Body of pancreas (tissue), 4 donors: ENCODE data around the gene APH1B. TPM values are rescaled to one million over a fixed set of nuclear protein-coding genes. Genes with fewer than 3 reads are reported as not detected.
"Not testable (repeated sequence)": the region's sequence is repeated elsewhere in the genome, so short reads cannot be mapped to it uniquely, and the experiment has no call there.

Experiments
- ATAC-seq: fragments of 150-250 bp; one replicate; pipeline ENCODE4 v1.9.1; 2016
- DNase-seq, 4 donors: peaks; one replicate each; pipeline ENCODE4 v3.0.0-alpha.2; 2019
- H3K27ac ChIP-seq, 4 donors: fragments of 200-600 bp; sonication (generic); 1 replicate in 3 of 4; 2 replicates in 1 of 4; pipeline versions ENCODE4 v1.5.1 to v1.6.1; 2016 to 2019; ENCODE audit warnings: mild to moderate bottlenecking in 1 of 4, mixed read lengths in 1 of 4, moderate library complexity in 1 of 4
- H3K27me3 ChIP-seq, 2 donors: fragments of 200-600 bp; sonication (generic); one replicate each; pipeline ENCODE4 v1.6.0; 2016; ENCODE audit warnings: mild to moderate bottlenecking in 1 of 2
- H3K36me3 ChIP-seq, 2 donors: fragments of 200-600 bp; sonication (generic); replicated peaks in 1 of 2; 2 replicates each; pipeline ENCODE4 v1.5.1; 2016; ENCODE audit warnings: low read depth in 2 of 2; ENCODE audit not compliant: insufficient read depth in 1 of 2
- H3K4me1 ChIP-seq: fragments of 200-600 bp; sonication (generic); one replicate; pipeline ENCODE4 v1.6.0; 2016
- H3K4me3 ChIP-seq, 2 donors: fragments of 200-600 bp; sonication (generic); 1 replicate in 1 of 2; 2 replicates in 1 of 2; pipeline ENCODE4 v1.5.1; 2016 to 2019
- H3K9me3 ChIP-seq, 3 donors: fragments of 200-600 bp; sonication (generic); 1 replicate in 2 of 3; 2 replicates in 1 of 3; pipeline ENCODE4 v1.5.1; 2016
- POLR2A ChIP-seq, 3 donors: fragments of 450-650 bp; IDR thresholded peaks; one replicate each; pipeline ENCODE4 v1.6.1; 2016; ENCODE audit warnings: antibody characterized with exemption in 3 of 3, mild to moderate bottlenecking in 2 of 3
- WGBS, 2 donors: methylation state at CpG; one replicate each; pipeline ENCODE4 v1.1.5; 2017; 5-methylcytosine and 5-hydroxymethylcytosine counted together
- intact Hi-C: fragments of 100-400 bp; cut with DNase I; formaldehyde crosslinking; loops from one replicate; pipeline ENCODE4 v1.15.1; 2023
- total RNA-seq, 2 donors: library from RNA; depleted of rRNA; stranded (reverse); fragments of >200 nt; gene quantifications; one replicate each; pipeline ENCODE4 v1.1.0, GENCODE V29; 2016
- TF ChIP-seq, protein P1 (sequence below), 7 experiments: fragments of 450-650 bp in 4 of 7; fragments of 200-600 bp in 3 of 7; sonication (generic) in 3 of 7; IDR thresholded peaks; one replicate each; pipeline ENCODE4 v1.5.1; 2016 to 2019; ENCODE audit warnings: antibody characterized with exemption in 7 of 7

The APH1B gene
- total RNA-seq, 2 donors from 2014 or later, result 6.9 to 12.7 TPM

DNA sequence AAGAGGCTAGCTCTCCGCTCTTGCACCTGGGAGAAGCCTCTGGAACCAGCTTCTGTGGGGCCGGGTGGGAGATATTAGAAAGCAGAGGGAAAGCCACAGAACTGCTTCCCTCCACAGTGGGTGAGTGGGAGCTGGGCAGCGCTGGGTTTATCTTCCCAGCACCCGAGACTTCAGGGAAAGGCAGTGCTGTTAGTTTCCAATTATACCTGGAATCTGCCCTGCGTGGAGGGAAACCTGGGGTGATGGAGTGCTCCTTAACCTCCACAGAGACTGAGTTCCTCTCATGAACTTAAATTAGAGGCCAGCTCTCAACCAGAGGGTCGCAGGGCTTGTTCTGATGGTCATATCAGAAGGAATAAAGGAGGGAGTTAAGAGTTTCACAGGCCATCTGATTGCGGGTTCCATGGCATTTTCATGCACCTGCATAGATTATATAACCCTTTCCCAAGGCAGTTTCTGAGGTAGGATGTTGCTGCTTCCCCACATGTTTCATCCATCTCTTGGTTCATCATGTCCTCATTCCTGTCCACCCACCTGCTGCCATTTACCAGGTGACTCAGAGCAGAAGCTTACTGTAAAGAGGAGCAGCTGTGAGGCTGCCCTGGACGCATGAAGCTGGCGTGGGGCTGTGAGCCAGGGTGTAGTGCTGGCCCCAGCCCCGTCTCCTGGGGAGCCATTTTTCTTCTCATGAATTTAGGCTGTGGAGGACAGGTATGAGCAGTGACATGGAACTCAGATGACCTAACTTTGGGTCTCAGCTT, 61.8 kb downstream of the APH1B start:
- intact Hi-C loops, result no loop called here

GRCh38 chr15:63339836-63340235, 62.4 kb downstream of the APH1B start:
- intact Hi-C loops, result no loop called here
- TF ChIP-seq POLR2A (IDR thresholded peaks at IDR 0.05), result no peak
- TF ChIP-seq, protein P1, sequence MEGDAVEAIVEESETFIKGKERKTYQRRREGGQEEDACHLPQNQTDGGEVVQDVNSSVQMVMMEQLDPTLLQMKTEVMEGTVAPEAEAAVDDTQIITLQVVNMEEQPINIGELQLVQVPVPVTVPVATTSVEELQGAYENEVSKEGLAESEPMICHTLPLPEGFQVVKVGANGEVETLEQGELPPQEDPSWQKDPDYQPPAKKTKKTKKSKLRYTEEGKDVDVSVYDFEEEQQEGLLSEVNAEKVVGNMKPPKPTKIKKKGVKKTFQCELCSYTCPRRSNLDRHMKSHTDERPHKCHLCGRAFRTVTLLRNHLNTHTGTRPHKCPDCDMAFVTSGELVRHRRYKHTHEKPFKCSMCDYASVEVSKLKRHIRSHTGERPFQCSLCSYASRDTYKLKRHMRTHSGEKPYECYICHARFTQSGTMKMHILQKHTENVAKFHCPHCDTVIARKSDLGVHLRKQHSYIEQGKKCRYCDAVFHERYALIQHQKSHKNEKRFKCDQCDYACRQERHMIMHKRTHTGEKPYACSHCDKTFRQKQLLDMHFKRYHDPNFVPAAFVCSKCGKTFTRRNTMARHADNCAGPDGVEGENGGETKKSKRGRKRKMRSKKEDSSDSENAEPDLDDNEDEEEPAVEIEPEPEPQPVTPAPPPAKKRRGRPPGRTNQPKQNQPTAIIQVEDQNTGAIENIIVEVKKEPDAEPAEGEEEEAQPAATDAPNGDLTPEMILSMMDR (IDR thresholded peaks at IDR 0.05), result no peak
- no peaks in the 10 kb centered on the region for H3K9me3 ChIP-seq
- no peak for ATAC-seq
- no peaks in the 10 kb centered on the region for H3K4me1 ChIP-seq
- H3K27ac ChIP-seq, result no peak overlapping the region
- no peaks in the 10 kb centered on the region for H3K36me3 ChIP-seq
- H3K4me3 ChIP-seq, result no peak overlapping the region
- H3K27me3 ChIP-seq, result no peaks in the 10 kb centered on the region
- 55 to 73% methylated on average over 1 of the region's 1 CpG for WGBS, 2 donors
- no peak for DNase-seq

More for the DNA sequence above, 61.8 kb downstream of the APH1B start:
- H3K4me3 ChIP-seq, result no peak overlapping the region
- no peak overlapping the region for H3K27ac ChIP-seq
- H3K9me3 ChIP-seq, result no peaks in the 10 kb centered on the region
- TF ChIP-seq POLR2A (IDR thresholded peaks at IDR 0.05), result no peak
- TF ChIP-seq, protein P1 (IDR thresholded peaks at IDR 0.05), result no peak
- H3K27me3 ChIP-seq, result no peaks in the 10 kb centered on the region
- 86 to 88% methylated on average over 8 to 10 of the region's 10 CpGs for WGBS, 2 donors
- no peak for DNase-seq
- H3K4me1 ChIP-seq, result no peaks in the 10 kb centered on the region
- ATAC-seq, result no peak
- H3K36me3 ChIP-seq, result no peaks in the 10 kb centered on the region

GRCh38 chr15:63340353-63340752, 62.9 kb downstream of the APH1B start:
- intact Hi-C loops, result no loop called here
- H3K27ac ChIP-seq, result no peak overlapping the region
- TF ChIP-seq, protein P1 (IDR thresholded peaks at IDR 0.05), result no peak
- TF ChIP-seq POLR2A (IDR thresholded peaks at IDR 0.05), result no peak
- H3K36me3 ChIP-seq, result no peaks in the 10 kb centered on the region
- DNase-seq, result no peak
- H3K9me3 ChIP-seq, result no peaks in the 10 kb centered on the region
- no peaks in the 10 kb centered on the region for H3K27me3 ChIP-seq
- 75 to 78% methylated on average over 8 of the region's 8 CpGs for WGBS, 2 donors
- H3K4me3 ChIP-seq, result no peak overlapping the region
- no peaks in the 10 kb centered on the region for H3K4me1 ChIP-seq
- no peak for ATAC-seq

- no peaks in the 10 kb centered on the region for H3K9me3 ChIP-seq
- H3K27ac ChIP-seq, result no peak overlapping the region
- no peaks in the 10 kb centered on the region for H3K36me3 ChIP-seq
- no peaks in the 10 kb centered on the region for H3K27me3 ChIP-seq
- DNase-seq (no peak), ATAC-seq (no peak)
- H3K4me1 ChIP-seq, result no peaks in the 10 kb centered on the region
- no peak for TF ChIP-seq POLR2A (IDR thresholded peaks at IDR 0.05)
- TF ChIP-seq, protein P1 (IDR thresholded peaks at IDR 0.05), result no peak
- WGBS, 2 donors, result 85 to 88% methylated on average over 3 of the region's 3 CpGs
- no peak overlapping the region for H3K4me3 ChIP-seq
- intact Hi-C loops, result no loop called here
These were observed 63.5 kb downstream of the APH1B start for GRCh38 chr15:63340878-63341277.

DNA sequence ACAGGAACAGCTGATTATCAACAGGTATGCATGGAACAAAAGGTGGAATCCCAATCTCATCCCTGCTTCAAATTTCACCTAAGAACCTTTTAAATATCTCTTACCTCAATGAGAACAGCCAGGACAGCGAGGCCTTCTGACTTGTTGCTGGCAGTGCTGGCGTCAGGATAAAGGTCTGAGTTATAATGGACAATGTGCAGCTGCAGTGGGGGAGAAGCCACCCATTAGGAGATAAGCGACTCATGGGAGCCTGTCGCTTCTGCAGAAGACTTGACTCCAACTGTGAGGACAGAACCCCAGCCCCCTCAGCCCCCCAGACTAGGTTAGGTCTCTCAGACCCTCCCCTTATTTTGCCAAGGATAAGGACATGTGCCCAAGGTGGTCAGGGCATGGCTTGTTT, 64.5 kb downstream of the APH1B start:
- H3K36me3 ChIP-seq, result no peaks in the 10 kb centered on the region
- no peak overlapping the region for H3K27ac ChIP-seq
- no peak for ATAC-seq
- no peak overlapping the region for H3K4me3 ChIP-seq
- H3K27me3 ChIP-seq, result no peaks in the 10 kb centered on the region
- 93 to 94% methylated on average over 4 of the region's 4 CpGs for whole genome bisulfite sequencing, 2 donors
- peaks cover 6% of the 10 kb centered on the region for H3K4me1 ChIP-seq
- H3K9me3 ChIP-seq, result no peaks in the 10 kb centered on the region
- TF ChIP-seq POLR2A (IDR thresholded peaks at IDR 0.05), result no peak
- TF ChIP-seq, protein P1 (IDR thresholded peaks at IDR 0.05), result no peak
- intact Hi-C loops, result no loop called here
- DNase-seq, result no peak

DNA sequence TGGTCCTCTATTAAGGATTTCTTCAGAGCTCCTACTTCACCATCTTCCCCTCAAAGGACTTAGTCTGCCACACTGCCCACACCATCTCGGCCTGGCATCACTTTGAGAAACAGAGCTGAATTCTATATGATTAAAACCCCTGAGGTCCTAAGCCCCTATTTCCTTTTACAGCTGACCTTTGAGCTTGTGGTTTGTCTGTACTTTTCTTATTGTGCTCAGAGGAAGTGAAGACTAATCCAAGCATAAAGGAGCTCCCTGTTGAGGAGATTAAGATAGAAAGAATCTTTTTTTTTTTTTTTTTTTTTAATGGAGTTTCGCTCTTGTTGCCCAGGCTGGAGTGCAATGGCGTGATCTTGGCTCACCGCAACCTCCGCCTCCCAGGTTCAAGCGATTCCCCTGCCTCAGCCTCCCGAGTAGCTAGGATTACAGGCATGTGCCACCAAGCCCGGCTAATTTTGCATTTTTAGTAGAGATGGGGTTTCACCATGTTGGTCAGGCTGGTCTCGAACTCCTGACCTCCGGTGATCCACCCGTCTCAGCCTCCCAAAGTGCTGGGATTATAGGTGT, 65.7 kb downstream of the APH1B start:
- 85 to 95% methylated on average over 11 of the region's 11 CpGs for WGBS, 2 donors
- ATAC-seq, DNase-seq, H3K27me3 ChIP-seq, H3K4me3 ChIP-seq, H3K27ac ChIP-seq, H3K9me3 ChIP-seq, H3K36me3 ChIP-seq, intact Hi-C loops: not testable (repeated sequence)
- peaks cover 18% of the 10 kb centered on the region for H3K4me1 ChIP-seq
